HG03060 (cell line): ENCODE data around the gene CDHR2.

ENCODE experiments used
- ATAC-seq: cut with Tn5 transposase; IDR thresholded peaks from one replicate; pipeline ENCODE4 v1.9.1; 2021; ENCODE audit warnings: low read depth, moderate number of reproducible peaks; ENCODE audit not compliant: unreplicated experiment

CDHR2 gene, protein sequence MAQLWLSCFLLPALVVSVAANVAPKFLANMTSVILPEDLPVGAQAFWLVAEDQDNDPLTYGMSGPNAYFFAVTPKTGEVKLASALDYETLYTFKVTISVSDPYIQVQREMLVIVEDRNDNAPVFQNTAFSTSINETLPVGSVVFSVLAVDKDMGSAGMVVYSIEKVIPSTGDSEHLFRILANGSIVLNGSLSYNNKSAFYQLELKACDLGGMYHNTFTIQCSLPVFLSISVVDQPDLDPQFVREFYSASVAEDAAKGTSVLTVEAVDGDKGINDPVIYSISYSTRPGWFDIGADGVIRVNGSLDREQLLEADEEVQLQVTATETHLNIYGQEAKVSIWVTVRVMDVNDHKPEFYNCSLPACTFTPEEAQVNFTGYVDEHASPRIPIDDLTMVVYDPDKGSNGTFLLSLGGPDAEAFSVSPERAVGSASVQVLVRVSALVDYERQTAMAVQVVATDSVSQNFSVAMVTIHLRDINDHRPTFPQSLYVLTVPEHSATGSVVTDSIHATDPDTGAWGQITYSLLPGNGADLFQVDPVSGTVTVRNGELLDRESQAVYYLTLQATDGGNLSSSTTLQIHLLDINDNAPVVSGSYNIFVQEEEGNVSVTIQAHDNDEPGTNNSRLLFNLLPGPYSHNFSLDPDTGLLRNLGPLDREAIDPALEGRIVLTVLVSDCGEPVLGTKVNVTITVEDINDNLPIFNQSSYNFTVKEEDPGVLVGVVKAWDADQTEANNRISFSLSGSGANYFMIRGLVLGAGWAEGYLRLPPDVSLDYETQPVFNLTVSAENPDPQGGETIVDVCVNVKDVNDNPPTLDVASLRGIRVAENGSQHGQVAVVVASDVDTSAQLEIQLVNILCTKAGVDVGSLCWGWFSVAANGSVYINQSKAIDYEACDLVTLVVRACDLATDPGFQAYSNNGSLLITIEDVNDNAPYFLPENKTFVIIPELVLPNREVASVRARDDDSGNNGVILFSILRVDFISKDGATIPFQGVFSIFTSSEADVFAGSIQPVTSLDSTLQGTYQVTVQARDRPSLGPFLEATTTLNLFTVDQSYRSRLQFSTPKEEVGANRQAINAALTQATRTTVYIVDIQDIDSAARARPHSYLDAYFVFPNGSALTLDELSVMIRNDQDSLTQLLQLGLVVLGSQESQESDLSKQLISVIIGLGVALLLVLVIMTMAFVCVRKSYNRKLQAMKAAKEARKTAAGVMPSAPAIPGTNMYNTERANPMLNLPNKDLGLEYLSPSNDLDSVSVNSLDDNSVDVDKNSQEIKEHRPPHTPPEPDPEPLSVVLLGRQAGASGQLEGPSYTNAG (N-terminal part only)

DNA sequence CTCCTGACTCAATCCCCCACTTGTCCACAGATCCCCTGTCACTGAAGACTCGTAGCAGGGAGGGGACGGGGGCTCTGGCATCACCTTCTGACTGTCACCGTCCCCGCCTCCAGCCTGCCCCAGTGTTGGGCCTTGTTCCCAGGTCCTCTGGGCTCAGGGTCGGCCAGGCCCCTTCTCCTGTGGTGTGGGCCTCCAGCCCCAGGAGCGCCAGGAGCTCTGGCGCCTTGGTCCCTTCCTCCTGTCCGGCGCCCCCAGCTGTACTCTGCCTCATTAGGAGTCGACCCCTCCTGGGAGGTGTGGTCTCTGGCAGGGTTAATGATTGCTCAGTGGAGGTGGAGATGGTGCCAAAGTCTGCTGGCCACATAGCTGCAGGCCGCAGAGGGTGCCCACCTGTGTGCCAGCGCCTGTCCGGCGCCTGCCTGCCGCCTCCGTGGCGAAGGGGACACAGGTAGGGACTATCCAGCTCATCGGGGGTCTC, at the start of gene CDHR2:
Gene CDHR2, plus strand, starts transcription at position 376 of the 478 bp plus-strand sequence. CDS start 16,011 bp downstream, outside the sequence.
- no peak for ATAC-seq

DNA sequence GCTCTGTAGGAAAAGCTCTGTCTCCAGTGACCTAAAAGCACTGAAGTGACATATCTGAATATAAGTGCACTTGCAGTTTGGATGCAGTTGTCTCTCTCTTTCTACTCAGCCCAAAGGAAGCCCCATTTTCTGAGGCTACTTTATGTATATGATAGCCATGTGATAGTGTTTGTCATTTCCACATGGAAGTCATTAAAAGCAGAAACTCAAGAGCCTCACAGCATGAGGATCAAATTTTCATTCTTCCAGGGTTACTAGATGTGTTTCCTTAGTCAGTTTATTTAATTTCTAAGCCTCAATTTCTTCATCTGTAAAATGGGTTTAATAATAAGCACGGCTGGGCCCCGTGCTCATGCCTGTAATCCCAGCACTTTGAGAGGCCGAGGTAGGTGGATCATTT, 48.6 kb upstream of the CDHR2 start:
- ATAC-seq = no peak

DNA sequence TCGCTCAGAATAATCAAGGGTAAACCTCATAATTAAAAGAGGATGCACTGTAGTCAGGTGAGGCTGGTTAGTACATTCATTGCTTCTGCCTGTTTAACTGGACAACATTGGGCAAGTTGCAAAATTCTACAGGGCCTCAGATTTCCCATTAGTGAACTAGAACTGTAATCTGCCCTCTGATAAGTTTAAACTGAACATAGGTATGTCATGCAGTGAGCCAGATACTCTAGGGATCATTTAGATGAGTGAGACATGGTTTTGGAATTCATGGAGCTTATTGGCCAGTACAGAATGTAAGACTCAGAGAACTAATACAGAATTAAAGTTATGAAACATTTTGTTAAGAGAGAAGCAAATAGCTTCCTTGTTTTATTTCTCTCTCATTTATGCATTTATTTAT, 47.8 kb upstream of the CDHR2 start:
- ATAC-seq = no peak

DNA sequence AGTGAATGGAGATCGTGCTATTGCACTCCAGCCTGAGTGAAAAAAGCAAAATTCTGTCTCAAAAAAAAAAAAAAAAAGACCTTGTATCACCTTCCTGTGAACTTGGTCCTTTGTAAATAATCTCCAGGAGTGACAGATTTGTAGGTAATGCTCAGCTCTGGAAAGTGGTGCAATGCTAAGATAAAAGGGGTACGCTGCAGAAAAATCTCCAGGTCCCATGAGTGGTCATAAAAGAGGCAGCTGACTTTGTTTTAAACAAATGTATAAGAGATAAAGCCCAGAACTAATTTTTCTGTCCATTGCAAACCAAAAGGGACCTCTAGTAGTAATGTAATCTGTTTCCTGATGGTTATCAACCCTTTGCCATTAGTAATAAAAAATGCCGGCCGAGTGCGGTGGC, 45.6 kb upstream of the CDHR2 start:
- no peak for ATAC-seq

DNA sequence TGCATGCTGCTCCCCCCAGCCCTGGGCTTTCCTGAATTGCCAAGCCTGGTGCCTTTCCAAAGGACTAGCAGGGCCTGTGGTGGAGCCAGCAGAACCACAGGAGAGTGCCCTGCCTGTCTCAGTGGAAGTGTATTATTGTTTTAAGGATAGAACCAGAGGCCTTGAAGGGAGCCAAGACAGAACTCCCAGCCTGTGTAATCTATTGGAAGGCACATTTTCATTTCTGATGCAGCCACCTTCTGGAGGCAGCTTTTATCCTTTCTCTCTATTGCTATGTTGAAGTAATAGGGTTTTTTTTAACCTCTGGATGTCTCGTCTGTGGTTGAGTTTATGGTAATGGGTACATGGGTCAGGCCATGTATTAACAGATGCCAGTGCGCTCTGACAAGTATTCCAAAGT, 41.2 kb upstream of the CDHR2 start:
- no peak for ATAC-seq

DNA sequence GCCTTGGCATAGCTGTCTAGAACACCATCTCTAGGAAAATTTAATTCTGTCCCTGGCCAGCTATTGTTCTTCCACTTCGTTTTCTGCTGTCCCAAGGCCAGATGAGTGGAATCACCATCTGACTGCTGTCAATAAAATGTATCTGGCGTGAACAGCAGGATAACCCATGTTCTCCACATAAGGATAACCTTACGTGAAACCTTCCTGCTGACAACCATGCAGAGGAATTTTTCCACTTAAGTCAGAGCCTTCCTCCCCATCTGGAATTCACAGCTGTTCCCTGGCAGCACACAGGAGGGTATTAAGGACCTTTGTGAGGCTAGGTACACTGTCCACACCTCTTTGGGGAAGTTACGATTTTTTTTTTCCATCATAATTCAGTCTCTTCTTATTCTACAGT, 40.5 kb upstream of the CDHR2 start:
- no peak for ATAC-seq

DNA sequence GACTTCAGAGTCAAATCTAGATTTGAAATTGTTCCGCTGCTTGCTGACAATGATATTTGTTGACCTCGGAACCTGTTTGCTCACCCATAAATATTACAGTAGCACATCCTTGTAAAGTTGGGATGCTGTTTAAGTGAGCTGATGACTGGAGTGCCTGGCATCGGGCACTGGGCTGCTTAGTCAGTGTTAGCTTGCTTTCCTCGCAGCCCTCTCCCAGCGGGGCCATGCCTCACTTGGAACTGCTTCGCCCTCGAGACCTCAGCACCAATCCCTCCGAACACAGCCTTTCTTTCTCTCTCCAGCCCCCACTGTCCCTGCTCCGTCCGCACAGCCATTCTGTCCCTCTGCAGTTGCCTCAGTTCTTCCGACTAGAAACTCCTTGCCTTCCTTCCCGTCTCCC, 35.4 kb upstream of the CDHR2 start:
- ATAC-seq = no peak

DNA sequence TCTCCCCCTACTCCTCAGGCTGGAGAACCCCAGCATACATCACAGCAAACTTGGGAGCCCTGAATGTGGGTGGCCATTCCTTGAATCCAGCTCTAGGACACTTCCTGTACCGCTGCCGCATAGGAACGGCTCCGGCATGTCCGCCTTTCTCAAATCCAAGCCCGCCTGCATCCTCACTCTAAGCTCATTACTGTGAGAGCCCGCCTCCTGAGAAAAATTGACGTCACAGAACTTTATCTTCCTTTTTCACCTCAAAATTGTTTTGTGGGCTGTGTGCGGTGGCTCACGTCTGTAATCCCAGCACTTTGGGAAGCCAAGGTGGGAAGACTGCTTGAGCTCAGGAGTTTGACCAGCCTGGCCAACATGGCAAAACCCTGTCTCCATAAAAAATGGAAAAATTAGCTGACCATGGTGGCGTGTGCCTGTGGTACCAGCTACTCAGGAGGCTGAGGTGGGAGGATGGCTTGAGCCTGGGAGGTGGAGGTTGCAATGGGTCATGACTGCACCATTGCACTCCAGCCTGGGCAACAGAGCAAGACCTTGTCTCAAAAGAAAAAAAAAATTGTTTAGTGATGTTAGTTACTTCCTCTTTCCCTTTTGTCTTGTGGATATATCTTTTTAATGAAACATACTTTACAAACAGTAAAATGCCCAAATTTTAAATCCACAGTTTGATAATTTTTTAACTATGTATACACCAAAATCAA, 34.7 kb upstream of the CDHR2 start:
- no peak for ATAC-seq

DNA sequence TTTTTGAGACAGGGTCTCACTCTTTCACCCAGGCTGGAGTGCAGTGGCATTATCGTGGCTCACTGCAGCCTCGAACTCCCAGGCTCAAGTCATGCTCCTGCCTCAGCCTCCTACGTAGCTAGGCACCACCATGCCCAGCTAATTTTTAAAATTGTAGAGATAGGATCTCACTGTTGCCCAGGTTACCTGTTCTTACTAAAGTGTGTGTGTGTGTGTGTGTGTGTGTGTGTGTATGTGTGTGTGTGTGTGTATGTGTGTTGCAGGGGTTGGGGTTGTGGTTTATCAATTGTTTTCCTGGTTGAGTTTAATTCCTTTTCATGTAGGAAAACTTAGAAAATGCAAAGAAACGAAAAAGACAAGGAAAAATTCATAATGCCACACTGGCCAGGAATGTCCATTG, 33.7 kb upstream of the CDHR2 start:
- ATAC-seq = no peak

DNA sequence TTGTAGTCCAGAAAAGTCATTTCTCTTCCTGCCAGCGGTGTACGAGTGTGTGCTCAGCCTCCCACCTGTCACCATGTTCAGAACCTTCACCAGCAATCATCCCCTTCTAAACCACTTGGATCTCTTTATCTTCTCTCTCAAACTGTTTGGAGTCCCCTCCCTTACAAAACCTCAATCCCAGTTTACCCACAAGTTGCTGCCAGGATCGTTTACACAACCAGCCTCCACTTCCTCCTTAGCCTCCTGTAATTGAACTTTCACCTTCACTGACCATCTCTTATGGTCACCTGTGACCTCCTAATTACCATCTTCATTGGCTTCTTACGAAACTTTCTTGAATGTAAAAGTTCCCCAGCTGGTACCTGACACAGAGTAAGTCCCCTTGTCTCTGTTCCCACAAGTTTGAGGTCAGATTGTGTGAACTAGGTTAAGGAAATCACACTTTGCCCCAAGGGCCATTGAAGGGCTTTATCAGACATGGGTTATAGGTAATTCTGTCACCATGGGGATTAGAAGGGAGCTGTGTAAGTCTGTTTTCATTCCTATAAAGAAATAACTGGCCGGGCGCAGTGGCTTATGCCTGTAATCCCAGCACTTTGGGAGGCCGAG, 32.0 kb upstream of the CDHR2 start:
- ATAC-seq = no peak

DNA sequence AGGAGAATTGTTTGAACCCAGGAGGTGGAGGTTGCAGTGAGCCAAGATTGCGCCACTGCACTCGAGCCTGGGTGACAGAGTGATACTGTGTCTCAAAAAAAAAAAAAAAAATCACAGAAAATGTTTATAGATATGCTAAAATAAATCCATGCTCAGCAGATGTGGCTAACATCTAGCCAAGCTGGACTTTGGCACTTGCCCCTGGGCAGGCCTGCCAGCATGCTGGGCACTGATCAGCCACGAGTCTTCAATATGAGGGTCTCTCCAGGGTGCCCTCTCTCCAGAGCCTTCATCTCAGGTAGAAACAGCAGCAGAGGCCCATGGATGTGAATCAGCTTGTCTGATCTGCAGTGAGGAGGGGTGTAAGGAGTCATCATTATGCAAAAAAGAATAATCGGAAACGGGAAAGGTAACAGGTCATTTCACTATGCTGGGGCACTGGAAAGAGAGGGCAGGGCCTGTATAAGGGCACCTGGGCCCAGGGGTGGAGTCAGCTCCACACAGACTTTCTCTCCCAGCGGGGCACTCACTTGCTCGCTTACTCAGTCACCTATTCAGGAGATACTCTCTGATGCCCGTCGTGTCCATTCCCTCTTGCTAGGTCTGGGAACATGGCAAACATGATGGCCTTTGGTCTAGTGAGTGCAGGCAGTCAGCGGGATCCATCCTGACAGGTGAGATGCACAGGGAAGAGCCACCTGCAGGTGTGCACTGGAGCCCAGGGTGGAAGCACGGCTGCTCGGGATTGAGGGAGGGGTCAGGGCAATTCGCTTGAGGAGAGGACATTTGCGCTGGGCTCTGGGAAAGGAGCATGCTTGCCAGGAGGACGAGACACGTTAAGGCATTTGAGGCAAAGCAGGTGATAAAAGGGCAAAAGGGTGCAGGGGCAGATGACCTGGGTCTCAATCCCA, 29.1 kb upstream of the CDHR2 start:
- no peak for ATAC-seq

DNA sequence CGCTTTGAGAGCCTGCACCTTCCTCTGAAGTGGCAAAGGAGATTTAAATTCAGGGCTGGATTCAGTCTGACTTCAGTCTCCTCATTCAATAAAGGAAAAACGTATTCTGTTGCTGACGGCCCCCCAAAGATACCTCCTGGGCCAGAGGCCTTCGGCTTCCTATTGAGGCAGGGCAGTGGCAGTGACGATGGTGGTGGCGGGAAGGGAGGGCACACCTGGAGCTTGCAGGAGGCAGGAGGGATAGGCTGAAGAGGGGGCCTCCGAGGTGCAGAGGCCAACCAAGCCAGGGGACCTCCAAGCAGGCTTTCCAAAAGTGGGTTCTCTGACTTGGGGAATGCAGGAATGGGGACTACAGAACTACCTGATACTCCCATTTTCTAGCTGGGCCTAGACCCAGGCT, 27.9 kb upstream of the CDHR2 start:
- ATAC-seq = no peak

DNA sequence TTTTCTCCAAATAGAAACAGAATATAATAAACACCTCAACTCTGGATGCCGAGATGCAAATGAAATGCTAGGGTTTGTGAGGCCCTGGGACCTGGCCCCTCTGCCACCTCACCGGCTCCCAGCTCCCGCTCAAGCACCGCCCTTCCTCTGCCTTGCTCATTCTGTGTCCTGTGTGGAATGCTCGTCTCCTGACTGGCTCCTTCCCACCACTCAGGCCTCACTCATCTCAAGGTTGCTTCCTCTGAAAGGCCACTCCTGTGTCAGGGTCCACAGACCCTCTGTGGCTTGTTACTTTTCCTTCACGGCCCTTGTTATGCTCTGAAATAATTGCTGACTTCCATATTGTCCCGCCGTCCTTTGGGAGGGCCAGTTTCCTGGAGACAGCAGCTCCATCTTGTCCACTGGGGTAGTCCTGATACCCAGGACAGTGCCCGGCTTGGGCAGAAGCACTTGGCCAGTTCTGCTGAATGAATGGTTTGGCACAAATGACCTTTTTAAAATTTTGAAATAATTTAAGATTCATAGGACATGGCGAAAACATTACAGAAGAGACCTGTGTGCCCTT, 27.4 kb upstream of the CDHR2 start:
- ATAC-seq = no peak

DNA sequence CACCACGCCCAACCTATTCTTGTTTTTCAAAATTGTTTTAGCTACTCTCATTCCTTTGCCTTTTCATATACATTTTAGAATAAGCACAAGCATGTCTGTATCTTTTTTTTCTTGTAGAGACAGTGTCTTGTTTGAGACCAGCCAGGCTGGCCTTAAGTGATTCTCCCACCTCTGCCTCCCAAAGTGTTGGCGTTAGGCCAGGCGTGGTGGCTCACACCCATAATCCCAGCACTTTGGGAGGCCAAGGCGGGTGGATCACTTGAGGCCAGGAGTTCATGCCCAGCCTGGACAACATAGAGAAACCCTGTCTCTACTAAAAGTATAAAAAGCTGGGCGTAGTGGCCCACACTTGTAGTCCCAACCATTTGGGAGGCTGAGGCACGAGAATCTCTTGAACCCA, 25.0 kb upstream of the CDHR2 start:
- ATAC-seq = no peak

DNA sequence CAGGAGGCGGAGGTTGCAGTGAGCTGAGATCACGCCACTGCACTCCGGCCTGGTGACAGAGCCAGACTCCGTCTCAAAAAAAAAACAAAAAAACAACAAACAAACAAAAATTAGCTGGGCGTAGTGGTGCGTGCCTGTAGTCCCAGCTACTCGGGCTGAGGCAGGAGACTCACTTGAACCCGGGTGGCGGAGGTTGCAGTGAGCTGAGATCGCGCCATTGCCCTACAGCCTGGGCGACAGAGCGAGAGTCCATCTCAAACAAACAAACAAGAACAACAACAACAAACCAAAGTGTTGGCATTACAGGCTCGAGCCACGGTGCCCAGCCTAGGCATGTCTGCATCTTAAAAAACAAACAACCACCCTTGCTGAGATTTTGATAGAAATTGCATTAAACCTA, 24.2 kb upstream of the CDHR2 start:
- ATAC-seq = no peak

DNA sequence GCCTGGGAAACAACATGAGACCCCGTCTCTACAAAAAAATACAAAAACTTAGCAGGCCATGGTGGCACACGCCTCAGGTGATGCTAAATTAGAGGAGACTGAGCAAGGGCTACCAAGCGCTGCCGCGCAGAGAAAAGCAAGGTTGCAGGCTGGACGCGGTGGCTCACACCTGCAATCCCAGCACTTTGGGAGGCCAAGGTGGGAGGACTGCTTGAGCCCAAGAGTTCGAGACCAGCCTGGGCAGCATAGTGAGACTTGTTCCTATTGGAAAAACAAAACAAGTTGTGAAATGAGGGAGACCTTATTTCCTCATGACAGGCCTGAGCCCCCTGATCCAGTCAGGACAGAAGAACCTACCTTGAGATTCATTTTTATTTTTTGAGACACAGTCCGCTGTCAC, 23.5 kb upstream of the CDHR2 start:
- no peak for ATAC-seq

DNA sequence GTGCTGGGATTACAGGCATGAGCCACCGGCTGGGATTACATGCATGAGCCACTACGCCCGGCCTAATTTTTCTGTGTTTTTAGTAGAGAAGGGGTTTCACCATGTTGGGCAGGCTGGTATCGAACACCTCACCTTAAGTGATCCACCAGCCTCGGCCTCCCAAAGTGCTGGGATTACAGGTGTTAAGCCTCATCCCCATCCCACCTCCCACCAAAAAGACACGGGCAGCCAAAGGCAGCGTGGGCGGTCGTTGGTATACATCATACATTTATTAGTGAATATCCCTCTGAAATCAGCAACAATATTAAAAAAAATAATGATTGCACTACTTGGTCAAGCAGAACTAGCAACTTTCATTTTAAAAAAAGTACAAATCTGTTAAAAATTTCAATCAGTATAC, 22.7 kb upstream of the CDHR2 start:
- ATAC-seq = no peak
